IPS DF 4.7 (cell line): Measurements from ENCODE around the gene AGR2.

Experiments used
- DNase-seq: peaks from one replicate; pipeline ENCODE4 v3.0.0-alpha.2; 2013; ENCODE audit warnings: low spot score; ENCODE audit errors: extremely low read depth

The AGR2 gene

DNA sequence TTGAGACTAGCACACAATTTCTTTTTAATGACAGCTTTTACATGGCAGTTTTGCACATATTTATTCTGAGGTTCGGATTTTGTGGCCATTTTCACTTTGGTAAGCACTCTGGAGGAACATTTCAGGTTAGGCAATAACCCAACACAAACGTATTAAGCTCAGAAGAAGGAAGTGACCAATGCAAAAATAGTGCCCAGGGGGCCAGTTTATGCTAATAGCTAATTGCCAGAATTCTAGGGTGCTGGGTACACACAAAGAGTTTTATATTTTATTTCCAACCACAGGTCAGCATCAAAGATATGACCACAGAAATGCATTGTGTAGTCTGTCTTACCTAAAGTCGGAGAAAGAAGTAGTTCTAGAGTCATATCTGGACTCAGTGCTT, 8.4 kb upstream of the AGR2 start:
- DNase-seq: no peak

DNA sequence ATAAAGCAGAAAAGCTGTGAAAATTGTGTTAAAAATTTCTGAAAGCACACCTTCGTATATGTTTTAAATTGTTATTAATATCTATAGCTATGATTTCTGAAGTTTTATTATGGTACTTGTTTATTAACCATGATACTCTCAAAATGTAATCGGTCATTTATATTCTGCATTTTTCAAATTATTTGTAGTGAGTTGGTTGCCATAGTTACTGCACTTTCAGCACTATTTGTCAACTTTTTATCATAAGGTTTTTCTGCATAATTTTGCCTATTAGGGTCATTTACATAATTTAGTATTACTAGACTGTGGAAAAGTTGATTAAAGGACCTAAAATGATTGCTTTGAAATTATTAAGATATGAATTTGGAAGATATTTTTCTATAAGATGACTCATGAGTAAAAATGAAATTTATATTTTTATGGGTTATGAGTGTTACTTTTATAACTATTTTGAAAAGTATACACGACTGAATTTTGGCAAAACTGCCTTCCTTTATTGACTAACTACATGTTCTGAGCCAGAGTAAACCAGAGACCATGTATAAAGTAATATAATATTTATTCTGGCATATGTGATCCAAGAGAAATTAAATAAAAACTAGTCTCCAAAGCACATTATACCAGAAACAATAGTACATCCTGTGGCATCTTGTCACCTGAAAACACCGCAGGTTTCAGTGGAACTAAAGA, 7.9 kb upstream of the AGR2 start:
- DNase-seq: no peak

DNA sequence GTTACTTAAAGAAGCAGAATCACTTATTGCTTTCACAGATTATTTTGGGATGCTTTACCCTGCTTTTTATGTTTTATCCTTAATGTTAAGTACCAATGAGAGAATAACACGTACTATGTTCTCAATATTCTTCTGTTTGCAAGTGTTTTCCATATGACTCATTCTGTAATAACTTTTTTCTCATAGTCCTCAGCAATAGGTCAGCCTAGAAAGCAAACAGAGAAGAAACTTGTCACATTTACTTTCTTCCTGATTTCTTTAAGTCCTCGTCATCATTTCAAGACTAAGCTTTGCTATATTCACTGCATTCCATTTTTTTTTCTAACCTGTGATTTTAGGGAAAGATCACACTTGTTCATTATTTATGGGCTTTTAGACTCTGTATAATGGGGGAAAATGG, 6.8 kb upstream of the AGR2 start:
- DNase-seq: no peak

DNA sequence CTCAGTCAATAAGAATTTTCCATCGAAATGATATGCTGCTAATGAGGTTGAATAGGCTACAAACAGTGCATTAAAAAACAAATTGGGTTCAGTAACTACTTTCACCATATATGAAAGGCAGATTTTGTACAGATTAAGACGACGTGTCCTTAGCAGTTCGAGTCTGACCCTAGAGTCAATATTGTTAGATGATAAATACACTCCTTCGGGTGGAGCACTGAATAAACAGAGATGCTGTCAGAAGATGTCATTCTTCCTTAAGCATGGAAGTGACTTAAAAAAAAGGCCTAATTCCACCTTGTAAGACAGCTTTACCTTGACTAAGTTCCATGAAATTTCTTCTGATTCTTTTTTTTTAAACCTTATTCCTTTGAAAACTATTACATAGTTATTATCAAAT, 5.8 kb upstream of the AGR2 start:
- no peak for DNase-seq

DNA sequence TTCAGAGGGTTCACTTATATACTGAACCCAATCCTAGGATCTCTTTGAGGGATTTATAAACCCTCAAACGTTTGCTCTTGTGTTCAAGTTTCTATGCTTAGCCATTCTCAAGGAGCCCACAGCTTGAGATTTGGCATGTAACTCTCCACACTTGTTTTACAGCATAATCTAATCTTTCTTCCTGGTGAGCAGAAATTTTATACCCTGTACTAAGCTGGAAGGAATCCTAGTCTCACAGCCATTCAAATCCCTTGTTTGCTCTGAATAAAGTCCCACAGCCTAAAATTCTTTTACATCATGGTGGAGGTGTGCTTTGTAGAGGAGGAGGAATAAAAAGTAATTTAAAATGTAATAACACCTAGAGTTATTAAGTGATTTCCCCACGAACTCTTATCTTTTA, 5.3 kb upstream of the AGR2 start:
- DNase-seq: no peak

DNA sequence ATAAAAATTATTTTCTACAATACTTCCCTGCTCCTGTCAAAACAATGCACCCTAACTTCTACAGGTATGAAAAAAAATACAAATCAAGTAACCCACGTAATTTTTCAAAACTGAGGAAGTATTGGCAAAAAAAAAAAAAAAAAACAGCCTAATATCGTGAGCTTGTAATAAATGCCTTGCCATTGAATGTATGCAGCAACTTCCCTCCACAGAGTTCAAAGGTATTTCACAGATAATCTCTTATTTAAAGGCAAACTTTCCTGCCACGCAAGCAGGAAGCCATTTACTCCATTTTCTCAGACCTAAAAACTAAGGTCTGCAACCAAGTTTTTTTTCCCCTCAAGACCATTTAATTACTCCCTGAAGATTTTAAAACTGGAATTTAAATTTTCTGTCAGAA, 642 bp upstream of the AGR2 start:
- no peak for DNase-seq

DNA sequence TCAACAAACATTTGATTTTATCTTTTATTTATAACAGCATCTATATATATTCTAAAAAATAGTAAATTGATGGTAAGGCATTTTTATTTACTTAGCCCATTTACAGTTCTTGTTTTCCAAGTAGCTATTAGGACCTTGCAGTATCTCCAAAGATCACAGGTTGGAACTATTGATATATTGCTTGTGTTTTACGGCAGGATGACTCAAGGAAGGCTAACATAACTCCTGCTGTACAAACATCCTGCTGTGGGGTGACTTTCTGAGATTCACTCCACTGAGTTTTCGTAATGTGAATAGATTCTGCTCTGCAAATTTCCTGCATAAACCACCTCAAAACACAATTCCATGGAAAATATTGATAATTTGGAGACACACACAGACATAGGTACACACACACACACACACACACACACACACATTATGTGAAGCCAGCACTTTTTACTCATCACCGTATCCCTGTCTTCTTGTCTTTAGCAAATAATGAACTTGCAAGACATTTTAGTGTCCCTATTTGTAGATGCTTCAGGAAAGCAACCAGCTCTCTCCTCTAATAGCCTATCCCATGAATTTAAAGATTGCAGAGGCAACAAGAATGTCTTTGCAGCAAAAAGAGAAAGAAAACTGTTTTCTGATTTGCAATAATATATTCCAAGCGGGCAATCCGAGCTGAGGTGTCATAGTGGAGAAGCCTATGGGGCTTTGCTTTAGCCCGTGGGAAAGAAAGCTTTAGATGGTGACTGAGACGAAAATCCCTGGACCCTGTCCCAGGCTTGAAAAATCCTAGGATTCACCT, 722 bp downstream of the AGR2 start:
- DNase-seq: no peak

DNA sequence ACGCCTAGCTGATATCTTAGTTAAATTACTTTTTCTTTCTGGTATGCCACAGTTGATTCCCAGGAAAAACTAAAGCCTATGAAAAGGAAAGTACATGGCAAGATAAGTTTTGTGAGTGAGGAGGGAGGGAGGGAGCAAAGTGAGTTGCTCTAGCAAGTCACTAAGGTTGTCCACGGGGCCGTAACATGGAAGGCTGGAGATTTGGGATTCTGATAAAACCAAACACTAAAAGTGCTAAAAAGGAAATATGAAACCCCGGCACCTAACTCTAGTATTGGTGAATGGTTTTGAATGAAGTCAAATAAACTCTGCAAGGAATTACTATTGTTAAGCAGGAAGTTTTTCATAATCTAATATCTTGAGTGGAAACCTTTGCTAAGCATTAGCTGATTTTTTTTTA, 1.7 kb downstream of the AGR2 start:
- no peak for DNase-seq

DNA sequence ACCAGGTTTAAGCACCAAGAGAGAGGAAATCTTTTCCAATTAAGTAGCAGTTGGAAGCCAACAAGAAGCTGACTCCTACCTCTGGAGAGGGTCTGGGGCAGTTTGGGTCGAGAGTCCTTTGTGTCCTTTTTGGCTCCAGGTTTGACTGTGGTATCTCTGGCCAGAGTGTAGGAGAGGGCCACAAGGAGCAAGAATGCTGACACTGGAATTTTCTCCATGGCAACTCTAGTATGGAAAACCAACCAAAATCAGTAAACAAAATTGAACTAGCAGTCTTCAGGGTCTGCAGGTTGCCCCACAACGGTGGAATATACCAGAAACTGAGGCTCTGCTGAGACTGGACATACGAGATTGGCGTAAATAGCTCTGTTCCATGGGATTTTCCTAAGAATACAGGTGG, 3.2 kb downstream of the AGR2 start:
- no peak for DNase-seq

DNA sequence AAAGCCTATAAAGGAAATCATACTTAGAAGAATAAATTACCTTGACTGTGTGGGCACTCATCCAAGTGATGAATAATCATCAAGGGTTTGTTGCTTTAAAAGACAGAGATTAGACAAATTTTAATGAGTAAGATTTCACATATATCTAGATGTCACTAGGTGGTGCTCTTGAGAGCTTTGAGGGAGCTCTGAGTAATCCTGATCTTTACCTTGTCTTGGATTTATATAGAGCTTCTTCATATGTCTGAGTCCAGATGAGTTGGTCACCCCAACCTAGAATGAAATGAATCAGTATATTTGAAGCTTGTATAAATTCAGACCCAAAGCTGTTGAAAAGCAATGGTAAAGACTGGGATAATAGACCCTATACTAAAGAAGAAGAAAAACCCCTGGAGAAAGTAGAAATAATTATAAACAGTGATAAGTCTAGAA, 3.7 kb downstream of the AGR2 start:
- DNase-seq: no peak

DNA sequence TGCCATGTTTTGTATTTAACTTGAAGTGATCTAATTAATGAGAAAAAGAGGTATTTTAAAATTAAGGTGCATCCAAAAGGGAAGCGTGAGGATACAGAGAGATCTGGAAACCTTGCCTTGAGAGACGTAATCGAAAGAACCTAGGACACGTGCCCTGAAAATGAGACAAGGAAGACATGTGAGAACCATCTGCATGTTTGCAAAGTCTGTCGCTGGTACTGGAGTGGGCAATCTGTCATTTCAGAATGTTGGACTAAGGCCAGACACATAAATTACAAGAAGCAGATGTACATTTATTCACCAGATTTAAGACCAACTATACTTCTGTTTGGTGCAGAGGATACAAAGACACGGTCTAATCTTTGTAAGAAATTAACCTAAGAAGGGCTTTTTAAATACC, 9.2 kb downstream of the AGR2 start:
- DNase-seq: no peak

DNA sequence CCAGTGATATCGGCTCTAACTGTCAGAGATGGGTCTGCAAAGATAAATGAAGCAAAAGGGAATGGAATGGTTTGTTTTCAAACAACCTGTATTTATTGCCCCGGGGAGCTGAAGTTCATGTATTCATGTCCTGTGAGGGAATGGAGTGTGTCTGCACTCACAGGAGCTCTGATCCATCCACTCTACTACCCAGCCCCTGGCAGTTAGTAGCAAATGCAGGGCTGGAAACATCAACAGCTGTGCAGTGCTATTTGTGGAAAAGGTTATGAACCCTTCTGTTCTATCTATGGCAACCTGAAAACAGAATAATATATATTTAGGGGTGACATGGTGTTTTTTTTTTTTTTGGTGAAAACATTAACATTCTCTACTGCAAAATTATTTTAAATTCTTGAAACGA, 9.8 kb downstream of the AGR2 start:
- no peak for DNase-seq

DNA sequence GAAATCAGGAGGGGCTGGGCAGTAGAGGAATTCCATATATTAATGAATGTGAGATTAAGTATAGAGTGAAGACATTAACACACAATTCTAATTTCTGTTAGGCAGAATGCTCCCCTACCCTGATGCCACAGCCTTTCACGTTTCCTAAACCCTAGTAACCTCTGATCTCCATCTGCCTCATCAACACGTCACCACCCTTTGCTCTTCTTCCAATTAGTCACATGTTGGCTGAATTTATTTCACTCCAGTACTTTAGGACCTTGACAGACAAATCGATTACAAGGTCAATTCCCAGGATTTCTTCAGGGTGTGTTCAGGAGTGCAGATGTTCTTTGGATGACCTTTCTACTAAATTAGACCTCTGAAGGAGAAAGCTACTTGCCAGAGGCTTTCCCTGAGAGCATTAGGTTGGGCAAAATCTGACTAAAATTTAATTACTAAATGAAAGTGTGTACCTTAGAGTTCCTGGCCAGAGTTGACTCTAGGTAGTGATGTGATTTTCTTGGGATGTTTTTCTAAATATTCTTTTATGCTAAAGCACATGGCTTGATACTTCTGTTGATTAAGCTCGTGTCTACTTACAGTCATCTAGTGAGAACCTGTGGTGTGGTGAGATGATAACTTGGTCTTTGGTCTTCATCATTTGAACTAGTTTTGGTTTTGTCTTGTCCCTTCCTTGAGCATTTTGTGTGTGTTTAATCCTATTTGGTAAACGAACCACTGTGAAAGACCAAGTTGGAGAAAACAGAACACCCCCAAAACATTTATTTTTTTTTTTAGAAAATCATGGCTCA, 12.7 kb downstream of the AGR2 start:
- no peak for DNase-seq

DNA sequence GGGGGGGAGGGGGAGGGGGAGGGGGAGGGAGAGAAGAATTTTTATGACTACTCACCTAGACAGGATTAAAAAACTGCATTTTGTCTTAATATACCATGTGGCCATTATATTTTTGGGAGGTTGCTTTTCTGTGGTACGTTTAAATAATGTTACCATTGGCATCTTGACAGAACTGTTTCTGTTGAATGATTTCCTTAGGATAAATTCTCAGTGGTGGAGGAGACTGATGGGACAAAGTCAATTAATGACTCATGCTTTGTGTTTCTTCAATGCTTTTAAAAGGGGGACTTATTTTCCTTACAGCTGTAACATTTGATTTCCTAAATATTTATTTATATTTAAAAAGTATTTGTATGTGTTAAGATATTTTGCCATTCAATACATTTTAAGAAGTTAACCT, 13.7 kb downstream of the AGR2 start:
- no peak for DNase-seq

DNA sequence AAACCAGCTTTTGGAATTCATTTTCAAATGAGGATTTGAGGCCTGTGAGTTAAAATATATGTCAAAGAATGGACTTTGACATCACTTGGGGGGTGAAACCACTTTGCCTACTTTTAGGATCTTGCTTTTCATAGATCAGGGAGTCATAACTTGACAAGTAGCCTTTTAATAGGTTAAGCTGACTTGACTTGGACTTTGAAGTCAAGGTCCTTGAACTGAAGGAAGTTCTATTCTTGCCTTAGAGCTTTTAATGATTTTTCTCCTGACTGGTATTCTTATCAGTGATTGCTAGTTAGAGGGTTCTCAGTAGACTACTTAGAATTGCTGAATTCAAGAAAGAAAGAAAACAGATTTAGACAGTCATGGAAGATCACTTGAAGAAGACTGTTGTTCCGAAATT, 17.7 kb downstream of the AGR2 start:
- DNase-seq: no peak

DNA sequence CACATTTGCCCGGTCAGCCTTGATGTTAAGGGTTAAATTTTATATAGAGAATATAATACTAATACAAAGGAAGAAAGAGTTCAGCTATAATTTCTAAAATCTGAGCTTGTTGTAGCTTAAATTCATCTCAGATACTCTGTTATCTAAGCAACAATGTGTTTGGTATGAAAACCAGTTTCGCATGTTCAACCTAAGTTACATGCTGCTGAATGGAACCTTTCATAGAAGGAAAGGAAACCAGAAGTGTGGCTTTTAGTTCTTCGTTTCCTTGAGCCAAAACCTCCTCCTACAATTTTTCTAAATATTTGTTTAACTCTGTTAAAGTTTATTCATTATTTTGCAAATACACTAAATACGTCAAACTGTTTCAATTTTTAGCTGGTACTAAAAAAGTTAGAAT, 18.5 kb downstream of the AGR2 start:
- no peak for DNase-seq

DNA sequence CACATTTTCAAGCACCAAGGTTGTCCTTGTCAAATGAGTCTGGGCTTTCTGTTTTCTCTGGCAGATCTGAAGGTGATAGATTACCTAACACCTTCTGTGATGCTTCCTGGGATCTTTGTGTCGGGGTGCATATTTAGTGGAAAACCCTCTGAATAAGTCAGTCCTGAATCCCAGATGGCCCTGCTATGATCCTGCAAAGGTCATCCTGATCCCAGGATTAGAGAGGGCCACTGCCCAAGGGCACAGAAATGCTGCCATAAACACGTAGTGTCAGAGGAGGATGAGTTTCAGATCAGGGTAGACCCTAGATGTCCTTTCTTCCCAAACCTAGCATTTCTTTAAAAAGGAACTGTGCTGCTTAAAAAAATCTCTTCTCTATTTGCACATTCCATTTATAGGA, 19.0 kb downstream of the AGR2 start:
- DNase-seq: no peak

DNA sequence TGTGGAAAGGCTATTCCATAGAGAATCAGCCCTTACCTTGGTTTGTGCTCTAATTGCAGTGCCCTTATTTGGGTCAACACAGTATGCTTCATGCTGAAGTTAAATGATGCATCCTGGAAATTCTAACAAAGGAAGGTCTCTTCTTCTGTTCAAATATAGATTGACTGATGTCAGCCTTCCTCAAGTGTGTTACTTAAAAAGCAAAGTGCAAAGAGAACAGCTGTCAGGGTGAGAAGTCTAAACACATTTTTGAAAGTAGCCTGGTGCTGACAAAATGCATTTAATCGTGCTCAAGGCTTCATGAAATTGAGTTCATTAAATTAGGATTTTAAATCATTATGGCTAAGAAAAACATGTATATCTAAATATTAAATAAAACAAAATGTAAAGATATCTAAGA, 19.5 kb downstream of the AGR2 start:
- no peak for DNase-seq

DNA sequence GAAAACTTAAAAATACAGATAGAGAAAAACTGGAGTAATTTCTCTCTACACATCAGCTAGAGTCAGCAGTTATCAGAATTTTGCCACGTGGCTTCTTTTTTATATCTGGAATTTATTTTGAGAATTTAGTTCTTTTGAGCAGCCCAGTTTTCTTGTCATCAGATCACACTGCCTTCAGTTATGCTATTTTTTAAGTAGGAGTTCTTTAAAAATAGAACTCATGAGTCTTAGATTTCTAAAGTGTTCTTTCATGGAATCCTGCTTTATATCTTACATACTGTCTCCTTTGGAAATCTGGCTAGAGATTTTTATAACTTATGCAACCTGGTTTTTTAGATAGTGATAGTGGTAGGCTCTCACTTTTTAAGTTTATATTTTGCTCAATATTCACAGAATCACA, 24.2 kb downstream of the AGR2 start:
- no peak for DNase-seq

DNA sequence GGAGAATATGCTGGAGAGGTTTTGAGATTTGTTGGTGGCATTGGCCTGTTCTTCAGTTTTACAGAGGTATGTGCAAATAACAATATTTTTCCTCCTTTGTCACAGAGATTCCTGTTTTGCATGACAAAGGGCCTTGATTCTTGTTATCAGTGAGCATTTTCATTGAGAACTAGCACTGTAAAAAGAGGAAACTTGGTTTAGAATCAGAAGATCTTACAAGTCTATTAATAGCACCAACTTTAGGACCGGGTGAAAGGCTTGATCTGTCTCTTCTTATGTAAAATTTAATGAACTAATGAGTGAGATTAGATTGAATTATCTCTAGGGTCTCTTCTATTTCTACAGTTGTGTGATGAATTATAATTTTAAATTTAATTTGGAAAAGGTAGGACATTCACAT, 25.7 kb downstream of the AGR2 start:
- no peak for DNase-seq

DNA sequence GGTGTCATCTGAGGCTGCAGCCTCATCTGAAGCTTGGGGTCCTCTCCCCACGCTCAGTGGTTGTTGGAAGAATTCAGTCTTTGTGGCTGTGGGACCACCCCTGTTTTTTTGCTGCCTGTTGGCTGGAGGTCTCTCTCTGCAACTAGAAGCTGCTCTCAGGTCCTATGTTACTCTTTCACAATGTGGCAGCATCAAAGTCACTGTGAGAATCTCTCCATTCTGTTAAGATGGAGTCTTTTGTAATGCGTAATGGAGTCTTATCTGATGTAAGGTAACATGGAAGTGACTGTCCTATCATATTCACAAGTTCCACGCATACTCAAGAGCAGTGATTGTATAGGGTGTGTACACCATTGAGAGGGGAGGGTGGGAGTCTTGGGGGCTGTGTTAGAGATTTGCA, 26.3 kb downstream of the AGR2 start:
- DNase-seq: no peak

DNA sequence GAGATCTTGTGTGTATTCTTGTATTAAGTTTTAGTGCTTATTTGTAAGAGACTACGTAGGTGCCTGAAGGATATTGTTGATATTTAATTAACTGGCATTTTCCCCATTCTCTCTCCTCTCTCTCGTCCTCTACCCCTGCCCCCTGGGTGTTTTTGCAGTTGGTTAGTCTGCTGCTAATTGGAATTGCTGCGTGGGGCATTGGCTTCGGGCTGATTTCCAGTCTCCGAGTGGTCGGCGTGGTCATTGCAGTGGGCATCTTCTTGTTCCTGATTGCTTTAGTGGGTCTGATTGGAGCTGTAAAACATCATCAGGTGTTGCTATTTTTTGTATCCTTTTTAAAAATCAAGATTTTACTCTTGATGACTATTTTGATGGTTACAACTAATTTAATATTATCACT, 28.7 kb downstream of the AGR2 start:
- no peak for DNase-seq

DNA sequence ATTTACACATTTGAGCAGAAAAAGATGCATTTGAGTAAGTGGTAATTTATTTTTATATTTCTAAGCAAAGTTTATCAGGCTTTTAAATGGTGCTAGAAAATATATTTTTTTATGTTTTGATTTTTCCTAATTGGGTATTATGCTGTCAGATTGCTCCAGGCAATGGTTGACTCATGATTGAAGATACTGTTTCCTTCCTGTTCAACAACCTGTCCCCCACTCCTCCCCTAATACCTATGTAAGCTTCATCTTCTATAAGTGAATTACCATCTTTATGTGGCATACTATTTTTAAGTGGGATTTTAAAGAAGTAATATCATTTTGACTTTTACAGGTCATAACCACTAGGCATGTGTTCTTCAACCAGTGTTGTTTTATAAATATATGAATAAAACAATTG, 29.8 kb downstream of the AGR2 start:
- no peak for DNase-seq
